Subcutaneous adipose tissue (tissue), 4 donors: Measurements from ENCODE around the gene TGFBI. TPM values are rescaled to one million over a fixed set of nuclear protein-coding genes. Genes with fewer than 3 reads are reported as not detected.

Experiments
- CTCF ChIP-seq: fragments of 450-650 bp; IDR thresholded peaks from one replicate; pipeline ENCODE4 v1.5.1; 2016; ENCODE audit warnings: low read depth, mild to moderate bottlenecking, control low read depth, antibody characterized with exemption, moderate library complexity
- total RNA-seq, 4 donors: library from RNA; depleted of rRNA; stranded (reverse); fragments of >200 nt; gene quantifications; one replicate each; pipeline ENCODE4 v1.1.0, GENCODE V29; 2016

Gene TGFBI
- total RNA-seq, 4 donors from 2014 or later = 133 to 240 (median 164) TPM

GRCh38 chr5:135988546-135988945 is 40.2 kb upstream of the TGFBI start:
- no peak for TF ChIP-seq CTCF

- TF ChIP-seq CTCF = no peak
Observed at GRCh38 chr5:135989686-135990085, 39.1 kb upstream of the TGFBI start.

GRCh38 chr5:135990528-135991255 is 38.1 kb upstream of the TGFBI start:
- no peak for TF ChIP-seq CTCF

- TF ChIP-seq CTCF = no peak
Observed at GRCh38 chr5:135991429-135991828, 37.4 kb upstream of the TGFBI start.

- TF ChIP-seq CTCF = no peak
Observed at GRCh38 chr5:135993335-135993879, 35.4 kb upstream of the TGFBI start.

- TF ChIP-seq CTCF = no peak
Observed at GRCh38 chr5:135993880-135994636, 34.7 kb upstream of the TGFBI start.

GRCh38 chr5:135995976-135996375 is 32.8 kb upstream of the TGFBI start:
- no peak for TF ChIP-seq CTCF
